Liver (tissue), 3 donors: ENCODE measurements around the gene TRMT1.

Experiments used
- ATF3 ChIP-seq: IDR thresholded peaks from 2 replicates; pipeline ENCODE4 v1.6.1; 2016; ENCODE audit warnings: antibody characterized with exemption
- FOXA1 ChIP-seq: IDR thresholded peaks from 2 replicates; pipeline ENCODE4 v1.6.1; 2016; ENCODE audit warnings: antibody characterized with exemption
- FOXA2 ChIP-seq: IDR thresholded peaks from 2 replicates; pipeline ENCODE4 v1.6.1; 2016; ENCODE audit warnings: antibody characterized with exemption
- GABPA ChIP-seq, 2 donors: IDR thresholded peaks in 1 of 2; conservative IDR thresholded peaks in 1 of 2; 2 replicates each; pipeline ENCODE4 v1.6.1; 2016; ENCODE audit warnings: antibody characterized with exemption in 2 of 2, mild to moderate bottlenecking in 1 of 2, moderate library complexity in 1 of 2
- TF ChIP-seq, protein P1 (sequence below): fragments of 150-350 bp; IDR thresholded peaks from 2 replicates; pipeline ENCODE4 v1.5.1; 2017; ENCODE audit warnings: improper control_type of control experiment, low read depth, low read length; ENCODE audit not compliant: missing input control
- TF ChIP-seq, protein P2 (sequence below): IDR thresholded peaks from 2 replicates; pipeline ENCODE4 v1.6.1; 2016; ENCODE audit warnings: antibody characterized with exemption, mild to moderate bottlenecking
- donor health status: healthy.
- donor health status: healthy.

DNA sequence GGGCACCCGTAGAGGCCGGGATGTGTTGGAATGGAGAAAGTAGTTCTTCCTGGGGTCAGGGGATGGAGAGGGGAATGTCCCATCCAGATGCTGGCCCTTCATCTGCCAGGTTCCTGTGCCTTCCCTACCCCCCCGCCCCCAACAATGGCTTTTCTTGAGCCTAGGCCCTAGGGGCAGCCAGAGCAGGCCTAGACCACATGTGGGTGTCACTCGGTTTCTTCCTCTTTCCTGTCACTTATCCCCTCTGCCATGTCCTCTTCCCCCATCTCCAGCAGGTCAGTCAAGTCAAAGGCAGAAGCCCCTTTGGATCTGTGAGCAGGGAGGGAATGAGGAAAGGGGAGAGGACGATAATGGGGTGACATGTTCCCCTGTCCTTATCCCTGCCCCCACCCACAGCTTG, 50.3 kb downstream of the TRMT1 start:
- TF ChIP-seq, protein P1, sequence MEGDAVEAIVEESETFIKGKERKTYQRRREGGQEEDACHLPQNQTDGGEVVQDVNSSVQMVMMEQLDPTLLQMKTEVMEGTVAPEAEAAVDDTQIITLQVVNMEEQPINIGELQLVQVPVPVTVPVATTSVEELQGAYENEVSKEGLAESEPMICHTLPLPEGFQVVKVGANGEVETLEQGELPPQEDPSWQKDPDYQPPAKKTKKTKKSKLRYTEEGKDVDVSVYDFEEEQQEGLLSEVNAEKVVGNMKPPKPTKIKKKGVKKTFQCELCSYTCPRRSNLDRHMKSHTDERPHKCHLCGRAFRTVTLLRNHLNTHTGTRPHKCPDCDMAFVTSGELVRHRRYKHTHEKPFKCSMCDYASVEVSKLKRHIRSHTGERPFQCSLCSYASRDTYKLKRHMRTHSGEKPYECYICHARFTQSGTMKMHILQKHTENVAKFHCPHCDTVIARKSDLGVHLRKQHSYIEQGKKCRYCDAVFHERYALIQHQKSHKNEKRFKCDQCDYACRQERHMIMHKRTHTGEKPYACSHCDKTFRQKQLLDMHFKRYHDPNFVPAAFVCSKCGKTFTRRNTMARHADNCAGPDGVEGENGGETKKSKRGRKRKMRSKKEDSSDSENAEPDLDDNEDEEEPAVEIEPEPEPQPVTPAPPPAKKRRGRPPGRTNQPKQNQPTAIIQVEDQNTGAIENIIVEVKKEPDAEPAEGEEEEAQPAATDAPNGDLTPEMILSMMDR = no peak
- no peak for TF ChIP-seq FOXA1
- TF ChIP-seq ATF3 = no peak
- TF ChIP-seq, protein P2, sequence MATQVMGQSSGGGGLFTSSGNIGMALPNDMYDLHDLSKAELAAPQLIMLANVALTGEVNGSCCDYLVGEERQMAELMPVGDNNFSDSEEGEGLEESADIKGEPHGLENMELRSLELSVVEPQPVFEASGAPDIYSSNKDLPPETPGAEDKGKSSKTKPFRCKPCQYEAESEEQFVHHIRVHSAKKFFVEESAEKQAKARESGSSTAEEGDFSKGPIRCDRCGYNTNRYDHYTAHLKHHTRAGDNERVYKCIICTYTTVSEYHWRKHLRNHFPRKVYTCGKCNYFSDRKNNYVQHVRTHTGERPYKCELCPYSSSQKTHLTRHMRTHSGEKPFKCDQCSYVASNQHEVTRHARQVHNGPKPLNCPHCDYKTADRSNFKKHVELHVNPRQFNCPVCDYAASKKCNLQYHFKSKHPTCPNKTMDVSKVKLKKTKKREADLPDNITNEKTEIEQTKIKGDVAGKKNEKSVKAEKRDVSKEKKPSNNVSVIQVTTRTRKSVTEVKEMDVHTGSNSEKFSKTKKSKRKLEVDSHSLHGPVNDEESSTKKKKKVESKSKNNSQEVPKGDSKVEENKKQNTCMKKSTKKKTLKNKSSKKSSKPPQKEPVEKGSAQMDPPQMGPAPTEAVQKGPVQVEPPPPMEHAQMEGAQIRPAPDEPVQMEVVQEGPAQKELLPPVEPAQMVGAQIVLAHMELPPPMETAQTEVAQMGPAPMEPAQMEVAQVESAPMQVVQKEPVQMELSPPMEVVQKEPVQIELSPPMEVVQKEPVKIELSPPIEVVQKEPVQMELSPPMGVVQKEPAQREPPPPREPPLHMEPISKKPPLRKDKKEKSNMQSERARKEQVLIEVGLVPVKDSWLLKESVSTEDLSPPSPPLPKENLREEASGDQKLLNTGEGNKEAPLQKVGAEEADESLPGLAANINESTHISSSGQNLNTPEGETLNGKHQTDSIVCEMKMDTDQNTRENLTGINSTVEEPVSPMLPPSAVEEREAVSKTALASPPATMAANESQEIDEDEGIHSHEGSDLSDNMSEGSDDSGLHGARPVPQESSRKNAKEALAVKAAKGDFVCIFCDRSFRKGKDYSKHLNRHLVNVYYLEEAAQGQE = no peak
- TF ChIP-seq FOXA2 = no peak
- TF ChIP-seq GABPA (IDR thresholded peaks at IDR 0.05 in 1 of 2, conservative IDR thresholded peaks at IDR 0.05 in 1 of 2) = no peak
